ENCODE results near the gene AMBN.

Gene AMBN

DNA sequence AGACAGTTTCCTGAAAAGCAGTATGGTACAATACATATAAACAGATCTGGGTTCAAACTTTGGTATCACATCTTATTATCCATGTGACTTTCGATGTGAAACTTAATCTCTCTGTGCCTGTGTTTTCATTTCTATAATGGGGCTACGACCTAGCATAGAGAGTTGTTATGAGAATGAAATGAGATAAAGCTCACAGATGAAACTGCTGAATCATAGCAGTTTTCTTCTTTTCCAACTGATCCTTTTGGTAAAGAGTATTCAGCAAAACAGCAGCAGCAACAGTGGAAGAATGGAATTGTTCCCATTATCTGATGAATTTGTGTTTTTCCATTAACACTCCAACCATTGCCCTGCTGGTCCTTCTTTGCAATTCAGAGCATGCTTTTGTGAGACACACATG is 16.3 kb downstream of the AMBN start:
- H3K4me2 ChIP-seq (ENCODE audit: low read depth, low read length, poor library complexity, severe bottlenecking), result no peak overlapping the region
- H2AFZ ChIP-seq (ENCODE audit: low read depth, low read length, severe bottlenecking), result no peak overlapping the region
- TF ChIP-seq, protein P1, sequence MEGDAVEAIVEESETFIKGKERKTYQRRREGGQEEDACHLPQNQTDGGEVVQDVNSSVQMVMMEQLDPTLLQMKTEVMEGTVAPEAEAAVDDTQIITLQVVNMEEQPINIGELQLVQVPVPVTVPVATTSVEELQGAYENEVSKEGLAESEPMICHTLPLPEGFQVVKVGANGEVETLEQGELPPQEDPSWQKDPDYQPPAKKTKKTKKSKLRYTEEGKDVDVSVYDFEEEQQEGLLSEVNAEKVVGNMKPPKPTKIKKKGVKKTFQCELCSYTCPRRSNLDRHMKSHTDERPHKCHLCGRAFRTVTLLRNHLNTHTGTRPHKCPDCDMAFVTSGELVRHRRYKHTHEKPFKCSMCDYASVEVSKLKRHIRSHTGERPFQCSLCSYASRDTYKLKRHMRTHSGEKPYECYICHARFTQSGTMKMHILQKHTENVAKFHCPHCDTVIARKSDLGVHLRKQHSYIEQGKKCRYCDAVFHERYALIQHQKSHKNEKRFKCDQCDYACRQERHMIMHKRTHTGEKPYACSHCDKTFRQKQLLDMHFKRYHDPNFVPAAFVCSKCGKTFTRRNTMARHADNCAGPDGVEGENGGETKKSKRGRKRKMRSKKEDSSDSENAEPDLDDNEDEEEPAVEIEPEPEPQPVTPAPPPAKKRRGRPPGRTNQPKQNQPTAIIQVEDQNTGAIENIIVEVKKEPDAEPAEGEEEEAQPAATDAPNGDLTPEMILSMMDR (IDR thresholded peaks at IDR 0.05; ENCODE audit: insufficient read depth, low read length, poor library complexity, severe bottlenecking), result no peak
- no peaks in the 10 kb centered on the region for H4K20me1 ChIP-seq (ENCODE audit: low read depth, low read length)
- no peak overlapping the region for H3K27ac ChIP-seq (ENCODE audit: low read depth, low read length)
- no peaks in the 10 kb centered on the region for H3K27me3 ChIP-seq (ENCODE audit: low read length)
- no peaks in the 10 kb centered on the region for H3F3A ChIP-seq (ENCODE audit: insufficient read depth)
- no peaks in the 10 kb centered on the region for H3K36me3 ChIP-seq (ENCODE audit: low read length)
- H3K4me3 ChIP-seq (ENCODE audit: insufficient read depth, low read length, poor library complexity, severe bottlenecking), result no peak overlapping the region
- no peaks in the 10 kb centered on the region for H3K79me2 ChIP-seq (ENCODE audit: insufficient read depth, low read length)
- H3K9me3 ChIP-seq (ENCODE audit: insufficient read depth, low read length), result no peaks in the 10 kb centered on the region
- H3K9ac ChIP-seq (ENCODE audit: low read length), result no peak overlapping the region
- no peaks in the 10 kb centered on the region for H3K9me2 ChIP-seq (replicated peaks; ENCODE audit: insufficient read depth, low read length)

DNA sequence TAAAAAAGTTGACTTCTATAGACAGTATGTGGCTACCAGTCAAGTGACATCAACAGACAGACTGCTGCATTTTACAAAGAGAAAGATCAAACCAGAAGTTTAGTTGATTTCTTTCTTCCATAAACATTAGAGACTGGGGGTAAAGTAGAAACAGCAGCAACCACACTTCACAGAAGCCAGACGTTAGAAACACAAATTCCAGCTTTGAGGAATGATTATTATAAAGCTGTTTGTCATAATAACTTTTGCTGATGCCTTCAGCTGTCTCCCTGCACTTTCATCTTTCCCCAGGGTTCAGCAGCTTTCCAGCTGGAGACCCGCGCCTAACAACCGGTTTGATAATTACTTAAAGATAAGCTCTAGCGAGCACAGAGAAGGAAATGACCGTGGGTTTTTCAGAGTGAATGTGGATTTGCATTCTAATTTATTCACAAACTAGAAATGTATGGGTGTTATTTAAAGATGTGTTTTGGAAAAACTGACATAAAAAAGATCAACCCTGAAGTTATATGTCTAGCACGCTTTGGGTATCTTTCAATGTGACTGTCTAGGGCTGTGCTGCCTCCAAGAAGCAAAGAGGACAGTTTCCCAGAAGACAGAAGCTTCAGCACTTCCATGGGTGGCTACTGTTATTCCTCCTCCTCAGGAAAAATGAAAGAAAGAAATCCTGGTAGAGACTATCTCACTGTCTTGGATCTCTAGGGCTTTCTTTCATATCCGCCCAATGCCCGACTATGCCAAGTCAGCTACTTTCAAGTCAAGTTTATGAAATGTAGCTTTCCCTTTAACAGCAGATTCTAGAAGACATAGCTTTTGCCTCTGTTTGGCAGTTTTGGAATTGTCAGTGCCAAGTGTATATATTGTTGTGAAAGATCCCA is 21.5 kb downstream of the AMBN start:
- Histone ChIP-seq H3K4me3 (ENCODE audit: insufficient read depth, low read length, poor library complexity, severe bottlenecking) (no peak overlapping the region), H4K20me1 (ENCODE audit: low read depth, low read length) (no peaks in the 10 kb centered on the region), H3F3A (ENCODE audit: insufficient read depth) (no peaks in the 10 kb centered on the region), H3K4me2 (ENCODE audit: low read depth, low read length, poor library complexity, severe bottlenecking) (no peak overlapping the region), H3K27ac (ENCODE audit: low read depth, low read length) (no peak overlapping the region), H3K9me3 (ENCODE audit: insufficient read depth, low read length) (no peaks in the 10 kb centered on the region), H3K9me2 (replicated peaks; ENCODE audit: insufficient read depth, low read length) (no peaks in the 10 kb centered on the region), H3K36me3 (ENCODE audit: low read length) (no peaks in the 10 kb centered on the region), H3K9ac (ENCODE audit: low read length) (no peak overlapping the region), H3K27me3 (ENCODE audit: low read length) (no peaks in the 10 kb centered on the region), H2AFZ (ENCODE audit: low read depth, low read length, severe bottlenecking) (no peak overlapping the region), H3K79me2 (ENCODE audit: insufficient read depth, low read length) (no peaks in the 10 kb centered on the region)
- TF ChIP-seq, protein P1 (IDR thresholded peaks at IDR 0.05; ENCODE audit: insufficient read depth, low read length, poor library complexity, severe bottlenecking), result no peak
- TF ChIP-seq EZH2phosphoT487 (conservative IDR thresholded peaks at IDR 0.05; ENCODE audit: low read length), result no peak

DNA sequence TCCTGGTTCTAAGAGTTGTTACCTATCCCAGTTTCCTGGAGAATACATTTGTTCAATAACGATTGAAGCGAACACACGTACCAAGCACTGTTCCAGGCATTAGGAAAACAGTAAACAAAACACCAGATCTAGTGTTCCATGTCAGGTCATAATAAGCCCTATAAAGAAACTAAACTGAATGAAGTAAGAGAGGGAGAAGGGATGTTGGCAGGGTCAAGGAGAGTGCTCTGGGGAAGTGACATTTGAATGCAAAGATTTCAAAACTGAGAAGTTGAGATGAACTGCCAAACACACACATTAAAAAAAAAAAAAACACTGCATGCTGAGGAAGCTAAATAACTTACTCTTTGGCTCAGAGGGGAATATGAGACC is 22.1 kb downstream of the AMBN start:
- no peaks in the 10 kb centered on the region for H3K79me2 ChIP-seq (ENCODE audit: insufficient read depth, low read length)
- H3K27me3 ChIP-seq (ENCODE audit: low read length), result no peaks in the 10 kb centered on the region
- no peak overlapping the region for H2AFZ ChIP-seq (ENCODE audit: low read depth, low read length, severe bottlenecking)
- TF ChIP-seq, protein P1 (IDR thresholded peaks at IDR 0.05; ENCODE audit: insufficient read depth, low read length, poor library complexity, severe bottlenecking), result no peak
- TF ChIP-seq EZH2phosphoT487 (conservative IDR thresholded peaks at IDR 0.05; ENCODE audit: low read length), result no peak
- no peaks in the 10 kb centered on the region for H3K9me3 ChIP-seq (ENCODE audit: insufficient read depth, low read length)
- no peak overlapping the region for H3K27ac ChIP-seq (ENCODE audit: low read depth, low read length)
- H3K36me3 ChIP-seq (ENCODE audit: low read length), result no peaks in the 10 kb centered on the region
- no peaks in the 10 kb centered on the region for H3F3A ChIP-seq (ENCODE audit: insufficient read depth)
- no peaks in the 10 kb centered on the region for H4K20me1 ChIP-seq (ENCODE audit: low read depth, low read length)
- H3K4me3 ChIP-seq (ENCODE audit: insufficient read depth, low read length, poor library complexity, severe bottlenecking), result no peak overlapping the region
- no peak overlapping the region for H3K4me2 ChIP-seq (ENCODE audit: low read depth, low read length, poor library complexity, severe bottlenecking)
- no peaks in the 10 kb centered on the region for H3K9me2 ChIP-seq (replicated peaks; ENCODE audit: insufficient read depth, low read length)
- no peak overlapping the region for H3K9ac ChIP-seq (ENCODE audit: low read length)
